Natural killer cell (primary cell): ENCODE results near the gene ENDOV. TPM values are rescaled to one million over a fixed set of nuclear protein-coding genes. Genes with fewer than 3 reads are reported as not detected.

Experiments
- ATAC-seq, 3 donors: fragments of 150-1000 bp in 2 of 3; fragments of 200-7000 bp in 1 of 3; cut with Tn5 transposase; 1 replicate in 1 of 3; 2 replicates in 2 of 3; pipeline ENCODE4 v1.10.0; 2021; ENCODE audit warnings: mild to moderate bottlenecking in 2 of 3, moderate library complexity in 2 of 3
- DNase-seq, 2 donors: peaks; one replicate each; pipeline versions ENCODE4 v3.0.0 to v3.0.0-alpha.2; 2013 to 2021; ENCODE audit warnings: mixed read lengths in 1 of 2
- H3K27ac ChIP-seq: one replicate; pipeline ENCODE4 v1.5.1; 2013; ENCODE audit warnings: mild to moderate bottlenecking, low read length
- H3K27me3 ChIP-seq: one replicate; pipeline ENCODE4 v1.6.1; 2013; ENCODE audit warnings: low read length; ENCODE audit not compliant: control insufficient read depth, insufficient read depth
- H3K36me3 ChIP-seq: one replicate; pipeline ENCODE4 v1.6.1; 2013; ENCODE audit warnings: low read length; ENCODE audit not compliant: control insufficient read depth, insufficient read depth
- H3K4me1 ChIP-seq: one replicate; pipeline ENCODE4 v1.6.1; 2013; ENCODE audit warnings: low read length; ENCODE audit not compliant: control insufficient read depth, insufficient read depth
- H3K4me3 ChIP-seq: one replicate; pipeline ENCODE4 v1.5.1; 2013; ENCODE audit warnings: low read length
- H3K9me3 ChIP-seq: one replicate; pipeline ENCODE4 v1.6.1; 2013; ENCODE audit warnings: low read length; ENCODE audit not compliant: control insufficient read depth, insufficient read depth
- H3K27ac Mint-ChIP-seq, 2 donors: one replicate each; pipeline ENCODE4 v1.8.0; 2022; ENCODE audit warnings: mild to moderate bottlenecking in 2 of 2, mixed read lengths in 2 of 2, moderate library complexity in 1 of 2
- H3K27me3 Mint-ChIP-seq, 2 donors: one replicate each; pipeline ENCODE4 v1.8.0; 2022; ENCODE audit warnings: low read depth in 2 of 2, mixed read lengths in 2 of 2
- H3K36me3 Mint-ChIP-seq: one replicate; pipeline ENCODE4 v1.8.0; 2022; ENCODE audit warnings: mixed read lengths
- H3K4me1 Mint-ChIP-seq, 2 donors: one replicate each; pipeline ENCODE4 v1.8.0; 2022; ENCODE audit warnings: mixed read lengths in 2 of 2
- H3K4me3 Mint-ChIP-seq: one replicate; pipeline ENCODE4 v1.8.0; 2022; ENCODE audit warnings: mild to moderate bottlenecking, moderate library complexity, mixed read lengths
- H3K9me3 Mint-ChIP-seq, 2 donors: one replicate each; pipeline ENCODE4 v1.8.0; 2022; ENCODE audit warnings: mixed read lengths in 2 of 2
- WGBS: methylation state at CpG from one replicate; pipeline ENCODE4 v1.1.7; 2013; ENCODE audit warnings: missing lambda C conversion rate; ENCODE audit not compliant: insufficient coverage; 5-methylcytosine and 5-hydroxymethylcytosine counted together
- intact Hi-C: fragments of 100-400 bp; cut with micrococcal nuclease; formaldehyde crosslinking; loops from one replicate; pipeline ENCODE4 v1.14.2; 2022
- total RNA-seq, 4 donors: library from RNA; stranded (reverse); fragments of 120-200 nt in 1 of 4; gene quantifications; one replicate each; pipeline versions ENCODE4 v1.2.3 to v1.2.4, GENCODE V29; 2013 to 2022
- TF ChIP-seq, protein P1 (sequence below): fragments of 200-600 bp; IDR thresholded peaks from one replicate; pipeline ENCODE4 v1.8.0; 2022; ENCODE audit warnings: antibody characterized with exemption

ENDOV gene
- total RNA-seq, 3 donors from 2014 or later (not counting 1 experiment from before 2014, with no cell fraction given): 17.7 to 24.9 (median 18.8) TPM

GRCh38 chr17:80439499-80439898 is 24.5 kb downstream of the ENDOV start:
- no peak for DNase-seq
- H3K4me3 Mint-ChIP-seq: no peak overlapping the region
- H3K27me3 Mint-ChIP-seq: no peaks in the 10 kb centered on the region
- Histone ChIP-seq H3K27ac (no peak overlapping the region), H3K4me3 (no peak overlapping the region), H3K27me3 (no peaks in the 10 kb centered on the region), H3K4me1 (no peaks in the 10 kb centered on the region), H3K9me3 (no peaks in the 10 kb centered on the region), H3K36me3 (no peaks in the 10 kb centered on the region)
- WGBS: 88% methylated on average over 9 of the region's 9 CpGs
- ATAC-seq: no peak
- no peaks in the 10 kb centered on the region for H3K9me3 Mint-ChIP-seq
- intact Hi-C loops: no loop called here
- no peaks in the 10 kb centered on the region for H3K4me1 Mint-ChIP-seq
- TF ChIP-seq, protein P1, sequence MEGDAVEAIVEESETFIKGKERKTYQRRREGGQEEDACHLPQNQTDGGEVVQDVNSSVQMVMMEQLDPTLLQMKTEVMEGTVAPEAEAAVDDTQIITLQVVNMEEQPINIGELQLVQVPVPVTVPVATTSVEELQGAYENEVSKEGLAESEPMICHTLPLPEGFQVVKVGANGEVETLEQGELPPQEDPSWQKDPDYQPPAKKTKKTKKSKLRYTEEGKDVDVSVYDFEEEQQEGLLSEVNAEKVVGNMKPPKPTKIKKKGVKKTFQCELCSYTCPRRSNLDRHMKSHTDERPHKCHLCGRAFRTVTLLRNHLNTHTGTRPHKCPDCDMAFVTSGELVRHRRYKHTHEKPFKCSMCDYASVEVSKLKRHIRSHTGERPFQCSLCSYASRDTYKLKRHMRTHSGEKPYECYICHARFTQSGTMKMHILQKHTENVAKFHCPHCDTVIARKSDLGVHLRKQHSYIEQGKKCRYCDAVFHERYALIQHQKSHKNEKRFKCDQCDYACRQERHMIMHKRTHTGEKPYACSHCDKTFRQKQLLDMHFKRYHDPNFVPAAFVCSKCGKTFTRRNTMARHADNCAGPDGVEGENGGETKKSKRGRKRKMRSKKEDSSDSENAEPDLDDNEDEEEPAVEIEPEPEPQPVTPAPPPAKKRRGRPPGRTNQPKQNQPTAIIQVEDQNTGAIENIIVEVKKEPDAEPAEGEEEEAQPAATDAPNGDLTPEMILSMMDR: no peak
- H3K36me3 Mint-ChIP-seq: no peaks in the 10 kb centered on the region
- no peak overlapping the region for H3K27ac Mint-ChIP-seq

DNA sequence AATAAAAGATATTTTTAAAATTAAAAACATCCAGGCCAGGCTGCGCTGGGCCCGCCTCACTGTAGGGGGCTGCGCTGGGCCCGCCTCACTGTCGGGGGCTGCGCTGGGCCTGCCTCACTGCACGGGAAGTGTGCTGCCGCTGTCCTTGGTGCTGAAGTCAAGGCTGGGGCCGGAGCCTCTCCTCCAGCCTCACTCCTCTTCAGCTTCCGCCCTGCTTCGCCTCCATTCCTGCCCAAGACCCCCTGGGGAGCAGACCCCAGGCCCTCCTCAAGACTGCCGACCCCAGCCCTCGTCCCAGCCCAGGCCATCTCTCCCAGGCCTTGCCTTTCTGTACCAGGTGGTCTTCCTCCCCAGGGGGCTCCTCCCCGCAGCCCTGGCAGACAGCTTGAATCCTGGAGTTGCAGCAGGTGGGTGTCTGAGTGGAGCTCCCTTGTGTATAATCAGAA is 26.2 kb downstream of the ENDOV start:
- Histone ChIP-seq H3K9me3 (no peaks in the 10 kb centered on the region), H3K27me3 (no peaks in the 10 kb centered on the region), H3K27ac (no peak overlapping the region), H3K4me3 (no peak overlapping the region), H3K36me3 (no peaks in the 10 kb centered on the region), H3K4me1 (no peaks in the 10 kb centered on the region)
- WGBS: 44% methylated on average over 14 of the region's 14 CpGs
- no peaks in the 10 kb centered on the region for H3K36me3 Mint-ChIP-seq
- peak in 2 of 3 donors; percentile 62 to 64 for ATAC-seq
- no peaks in the 10 kb centered on the region for H3K9me3 Mint-ChIP-seq
- no peak overlapping the region for H3K27ac Mint-ChIP-seq
- H3K4me3 Mint-ChIP-seq: no peak overlapping the region
- TF ChIP-seq, protein P1: no peak
- no peaks in the 10 kb centered on the region for H3K27me3 Mint-ChIP-seq
- H3K4me1 Mint-ChIP-seq: no peaks in the 10 kb centered on the region
- intact Hi-C loops: no loop called here
- DNase-seq: peak; percentile 44 to 76

- no peaks in the 10 kb centered on the region for H3K9me3 Mint-ChIP-seq
- no peaks in the 10 kb centered on the region for H3K36me3 Mint-ChIP-seq
- no peak for DNase-seq
- WGBS: 91% methylated on average over 14 of the region's 14 CpGs
- H3K27ac ChIP-seq: no peak overlapping the region
- no peak overlapping the region for H3K27ac Mint-ChIP-seq
- intact Hi-C loops: no loop called here
- no peaks in the 10 kb centered on the region for H3K27me3 ChIP-seq
- no peaks in the 10 kb centered on the region for H3K4me1 ChIP-seq
- ATAC-seq: no peak
- TF ChIP-seq, protein P1: no peak
- no peak overlapping the region for H3K4me3 ChIP-seq
- H3K4me1 Mint-ChIP-seq: no peaks in the 10 kb centered on the region
- H3K27me3 Mint-ChIP-seq: no peaks in the 10 kb centered on the region
- no peak overlapping the region for H3K4me3 Mint-ChIP-seq
- no peaks in the 10 kb centered on the region for H3K36me3 ChIP-seq
- H3K9me3 ChIP-seq: no peaks in the 10 kb centered on the region
Observed at GRCh38 chr17:80441598-80442322, 26.8 kb downstream of the ENDOV start.

GRCh38 chr17:80442323-80442659 is 27.3 kb downstream of the ENDOV start:
- H3K27ac ChIP-seq: no peak overlapping the region
- no peak for ATAC-seq
- Mint-ChIP-seq H3K36me3 (no peaks in the 10 kb centered on the region), H3K27ac (no peak overlapping the region), H3K9me3 (no peaks in the 10 kb centered on the region), H3K4me1 (no peaks in the 10 kb centered on the region), H3K4me3 (no peak overlapping the region), H3K27me3 (no peaks in the 10 kb centered on the region)
- 88% methylated on average over 12 of the region's 12 CpGs for WGBS
- no peaks in the 10 kb centered on the region for H3K4me1 ChIP-seq
- no peak for DNase-seq
- H3K27me3 ChIP-seq: no peaks in the 10 kb centered on the region
- intact Hi-C loops: no loop called here
- TF ChIP-seq, protein P1: no peak
- no peaks in the 10 kb centered on the region for H3K36me3 ChIP-seq
- H3K4me3 ChIP-seq: no peak overlapping the region
- no peaks in the 10 kb centered on the region for H3K9me3 ChIP-seq
